Loucy (cell line): Measurements from ENCODE around the gene CLK4.

ENCODE experiments used
- H2AFZ ChIP-seq: fragments of 200-600 bp; sonication (generic); 2 replicates; pipeline ENCODE4 v1.6.0; 2016; ENCODE audit warnings: antibody characterized with exemption, mild to moderate bottlenecking, low read length, moderate library complexity
- H3F3A ChIP-seq: fragments of 200-600 bp; 2 replicates; pipeline ENCODE4 v1.6.0; 2016; ENCODE audit warnings: antibody characterized with exemption, low read depth, mild to moderate bottlenecking
- H3K27me3 ChIP-seq: fragments of 200-600 bp; sonication (generic); 2 replicates; pipeline ENCODE4 v1.6.1; 2014; ENCODE audit warnings: low read length, mild to moderate bottlenecking; ENCODE audit not compliant: insufficient read depth, poor library complexity, severe bottlenecking
- H3K36me3 ChIP-seq: fragments of 200-600 bp; sonication (generic); 2 replicates; pipeline ENCODE4 v1.6.1; 2016; ENCODE audit warnings: low read length; ENCODE audit not compliant: insufficient read depth
- H3K4me1 ChIP-seq: fragments of 200-600 bp; sonication (generic); 2 replicates; pipeline ENCODE4 v1.5.1; 2014; ENCODE audit warnings: low read length, mild to moderate bottlenecking; ENCODE audit not compliant: insufficient read depth, poor library complexity, severe bottlenecking
- H3K4me2 ChIP-seq: fragments of 200-600 bp; sonication (generic); 2 replicates; pipeline ENCODE4 v1.6.0; 2014; ENCODE audit warnings: antibody characterized with exemption, low read length, low read depth, mild to moderate bottlenecking; ENCODE audit not compliant: poor library complexity, severe bottlenecking
- H3K4me3 ChIP-seq: fragments of 200-600 bp; sonication (generic); 2 replicates; pipeline ENCODE4 v1.5.1; 2014; ENCODE audit warnings: low read length, mild to moderate bottlenecking, mixed read lengths; ENCODE audit not compliant: poor library complexity, severe bottlenecking
- H3K79me2 ChIP-seq: fragments of 200-600 bp; sonication (generic); 2 replicates; pipeline ENCODE4 v1.6.1; 2014; ENCODE audit warnings: low read length; ENCODE audit not compliant: insufficient read depth
- H3K9ac ChIP-seq: fragments of 200-600 bp; sonication (generic); 2 replicates; pipeline ENCODE4 v1.6.0; 2014; ENCODE audit warnings: mild to moderate bottlenecking, low read depth, low read length, moderate library complexity; ENCODE audit not compliant: poor library complexity, severe bottlenecking
- H3K9me2 ChIP-seq: fragments of 200-600 bp; sonication (generic); replicated peaks from 2 replicates; pipeline ENCODE4 v1.6.1; 2016; ENCODE audit warnings: low read depth, low read length, mixed read lengths
- H3K9me3 ChIP-seq: fragments of 200-600 bp; sonication (generic); 2 replicates; pipeline ENCODE4 v1.6.1; 2014; ENCODE audit warnings: mild to moderate bottlenecking, antibody characterized with exemption, low read length, low read depth; ENCODE audit not compliant: insufficient read depth
- H4K20me1 ChIP-seq: fragments of 200-600 bp; sonication (generic); 2 replicates; pipeline ENCODE4 v1.6.0; 2014; ENCODE audit warnings: antibody characterized with exemption, low read length, mild to moderate bottlenecking; ENCODE audit not compliant: insufficient read depth, poor library complexity, severe bottlenecking
- EZH2phosphoT487 ChIP-seq: fragments of 200-600 bp; IDR thresholded peaks from 2 replicates; pipeline ENCODE4 v1.6.1; 2018; ENCODE audit warnings: antibody characterized with exemption, mild to moderate bottlenecking, moderate library complexity, borderline replicate concordance
- TF ChIP-seq, protein P1 (sequence below): fragments of 200-600 bp; sonication (generic); conservative IDR thresholded peaks from 2 replicates; pipeline ENCODE4 v1.5.1; 2014; ENCODE audit warnings: mild to moderate bottlenecking, antibody characterized with exemption, low read length

CLK4 gene

GRCh38 chr5:178626484-178627258 lies at the start of gene CLK4:
Gene CLK4 (minus strand): TSS chr5:178627050. CDS start chr5:178623416, 3,634 bp downstream.
- peak within 1 kb of the TSS; percentile 99 for H3K4me3 ChIP-seq
- no peaks in the 10 kb centered on the region for H3K9me3 ChIP-seq
- H3K36me3 ChIP-seq = no peaks in the 10 kb centered on the region; the same call in 1 of the 2 replicates
- H3F3A ChIP-seq = no peaks in the 10 kb centered on the region
- H3K9me2 ChIP-seq = no peaks in the 10 kb centered on the region
- peak within 1 kb of the TSS; percentile 92 for H3K4me2 ChIP-seq
- peaks cover 28% of the 10 kb centered on the region for H3K4me1 ChIP-seq
- H4K20me1 ChIP-seq = peaks cover 27% of the 10 kb centered on the region
- H3K79me2 ChIP-seq = peaks cover 43% of the 10 kb centered on the region
- H2AFZ ChIP-seq = peak within 1 kb of the TSS; percentile 97
- H3K9ac ChIP-seq = peak within 1 kb of the TSS; percentile 89
- no peaks in the 10 kb centered on the region for H3K27me3 ChIP-seq
- no peak for TF ChIP-seq EZH2phosphoT487
- TF ChIP-seq, protein P1, sequence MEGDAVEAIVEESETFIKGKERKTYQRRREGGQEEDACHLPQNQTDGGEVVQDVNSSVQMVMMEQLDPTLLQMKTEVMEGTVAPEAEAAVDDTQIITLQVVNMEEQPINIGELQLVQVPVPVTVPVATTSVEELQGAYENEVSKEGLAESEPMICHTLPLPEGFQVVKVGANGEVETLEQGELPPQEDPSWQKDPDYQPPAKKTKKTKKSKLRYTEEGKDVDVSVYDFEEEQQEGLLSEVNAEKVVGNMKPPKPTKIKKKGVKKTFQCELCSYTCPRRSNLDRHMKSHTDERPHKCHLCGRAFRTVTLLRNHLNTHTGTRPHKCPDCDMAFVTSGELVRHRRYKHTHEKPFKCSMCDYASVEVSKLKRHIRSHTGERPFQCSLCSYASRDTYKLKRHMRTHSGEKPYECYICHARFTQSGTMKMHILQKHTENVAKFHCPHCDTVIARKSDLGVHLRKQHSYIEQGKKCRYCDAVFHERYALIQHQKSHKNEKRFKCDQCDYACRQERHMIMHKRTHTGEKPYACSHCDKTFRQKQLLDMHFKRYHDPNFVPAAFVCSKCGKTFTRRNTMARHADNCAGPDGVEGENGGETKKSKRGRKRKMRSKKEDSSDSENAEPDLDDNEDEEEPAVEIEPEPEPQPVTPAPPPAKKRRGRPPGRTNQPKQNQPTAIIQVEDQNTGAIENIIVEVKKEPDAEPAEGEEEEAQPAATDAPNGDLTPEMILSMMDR = no peak

DNA sequence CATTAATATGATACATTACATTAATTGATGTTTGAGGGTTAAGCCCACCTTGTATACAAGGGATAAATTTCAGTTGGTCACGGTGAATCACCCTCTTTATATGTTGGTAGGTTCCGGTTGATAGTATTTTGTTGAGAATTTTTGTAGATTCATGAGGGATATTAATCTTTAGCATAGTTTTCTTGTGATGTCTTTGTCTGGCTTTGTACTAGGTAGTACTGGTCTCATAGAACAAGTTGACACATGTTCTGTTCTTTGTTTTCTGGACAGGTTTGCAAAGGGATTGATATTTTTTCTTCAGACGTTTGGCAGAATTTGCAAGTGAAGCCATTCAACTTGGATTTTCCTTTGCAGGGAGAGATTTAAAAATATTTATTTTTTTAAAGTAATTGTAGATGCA lies 49.1 kb upstream of the CLK4 start:
- Histone ChIP-seq H3K9me3 (no peaks in the 10 kb centered on the region), H3K4me2 (no peak overlapping the region), H4K20me1 (no peaks in the 10 kb centered on the region), H2AFZ (no peak overlapping the region), H3K4me1 (no peaks in the 10 kb centered on the region), H3K36me3 (no peaks in the 10 kb centered on the region), H3K4me3 (no peak overlapping the region), H3F3A (no peaks in the 10 kb centered on the region), H3K27me3 (no peaks in the 10 kb centered on the region), H3K9ac (no peak overlapping the region), H3K79me2 (no peaks in the 10 kb centered on the region), H3K9me2 (no peaks in the 10 kb centered on the region)
- TF ChIP-seq, protein P1 = no peak
- TF ChIP-seq EZH2phosphoT487 = no peak

GRCh38 chr5:178674334-178674733 lies 47.5 kb upstream of the CLK4 start:
- Histone ChIP-seq H3K9me3 (no peaks in the 10 kb centered on the region), H3F3A (no peaks in the 10 kb centered on the region)

More at GRCh38 chr5:178674334-178674733, 47.5 kb upstream of the CLK4 start:
- H3K79me2 ChIP-seq = no peaks in the 10 kb centered on the region
- no peak overlapping the region for H3K4me2 ChIP-seq
- no peak overlapping the region for H2AFZ ChIP-seq
- no peak overlapping the region for H3K9ac ChIP-seq
- no peak overlapping the region for H3K4me3 ChIP-seq
- H3K9me2 ChIP-seq = no peaks in the 10 kb centered on the region
- no peaks in the 10 kb centered on the region for H4K20me1 ChIP-seq
- H3K27me3 ChIP-seq = no peaks in the 10 kb centered on the region
- no peaks in the 10 kb centered on the region for H3K4me1 ChIP-seq
- TF ChIP-seq, protein P1 = no peak
- TF ChIP-seq EZH2phosphoT487 = no peak
- no peaks in the 10 kb centered on the region for H3K36me3 ChIP-seq
